Measurements from ENCODE around the gene NUDT22.

NUDT22 gene

GRCh38 chr11:64229744-64230170 lies 3.7 kb downstream of the NUDT22 start:
- no peak for DNase-seq

DNA sequence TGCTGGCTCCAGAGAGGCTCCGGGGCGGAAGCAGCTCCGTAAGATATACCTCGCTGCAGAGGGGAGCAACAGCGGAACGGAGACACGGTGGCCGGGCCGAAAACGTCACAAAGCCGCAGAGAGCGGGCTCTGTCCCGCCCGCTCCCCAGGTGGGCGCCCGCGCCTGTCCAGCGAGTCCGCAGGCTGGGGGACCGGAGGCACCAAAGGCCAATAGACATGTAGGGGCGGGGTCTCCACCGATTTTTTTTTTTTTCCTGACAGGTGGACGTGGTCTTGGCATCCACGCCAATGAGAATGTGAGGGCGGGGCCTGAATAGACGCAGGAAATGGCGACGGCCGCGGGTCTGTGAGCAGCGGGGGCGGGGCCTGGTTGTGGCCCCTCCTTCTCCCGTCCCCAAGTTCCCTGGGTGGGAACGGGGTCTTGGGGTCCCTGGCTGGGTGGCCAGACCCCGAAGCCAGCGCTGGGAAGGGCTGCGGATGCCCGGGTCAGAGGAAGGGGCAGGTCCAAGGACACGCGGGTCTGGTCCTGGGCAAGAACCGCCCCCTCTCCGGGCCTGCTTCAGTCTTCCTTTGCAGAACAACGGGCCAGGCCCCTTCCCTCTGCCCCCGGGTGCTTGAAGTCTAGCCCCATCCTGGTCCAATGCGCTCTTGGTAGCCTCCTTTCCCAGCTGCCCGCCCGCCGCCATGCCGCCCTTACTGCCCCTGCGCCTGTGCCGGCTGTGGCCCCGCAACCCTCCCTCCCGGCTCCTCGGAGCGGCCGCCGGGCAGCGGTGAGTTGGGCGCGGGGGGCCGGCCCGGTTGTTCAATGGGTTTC lies 4.3 kb downstream of the NUDT22 start, which contains the start of gene DNAJC4:
DNAJC4 (plus strand) TSS at position 378 of the 814 bp plus-strand sequence; CDS start at position 685, 307 bp downstream.
- DNase-seq = peak; percentile 96 to 99 (median 98)

DNA sequence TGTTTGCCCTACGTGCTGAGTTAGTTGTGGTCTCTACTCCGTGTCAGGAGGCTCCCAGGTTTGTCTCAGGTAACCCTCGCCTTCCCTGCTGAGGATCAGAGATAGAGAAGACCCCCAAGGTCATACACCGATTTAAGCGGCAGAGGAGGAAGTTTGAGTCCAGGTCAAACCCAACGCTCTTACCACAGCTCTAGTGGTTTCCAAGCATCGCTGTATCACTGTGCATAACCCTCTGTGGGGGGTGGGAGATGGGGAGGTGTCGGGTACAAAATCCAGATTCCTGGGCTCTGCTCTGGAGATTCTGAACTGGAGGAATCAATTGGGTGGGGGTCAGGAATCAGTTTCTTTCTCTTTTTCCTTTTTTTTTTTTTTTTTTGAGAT lies 4.9 kb downstream of the NUDT22 start:
- DNase-seq = no peak

GRCh38 chr11:64231546-64231945 lies 5.5 kb downstream of the NUDT22 start:
- DNase-seq = no peak

DNA sequence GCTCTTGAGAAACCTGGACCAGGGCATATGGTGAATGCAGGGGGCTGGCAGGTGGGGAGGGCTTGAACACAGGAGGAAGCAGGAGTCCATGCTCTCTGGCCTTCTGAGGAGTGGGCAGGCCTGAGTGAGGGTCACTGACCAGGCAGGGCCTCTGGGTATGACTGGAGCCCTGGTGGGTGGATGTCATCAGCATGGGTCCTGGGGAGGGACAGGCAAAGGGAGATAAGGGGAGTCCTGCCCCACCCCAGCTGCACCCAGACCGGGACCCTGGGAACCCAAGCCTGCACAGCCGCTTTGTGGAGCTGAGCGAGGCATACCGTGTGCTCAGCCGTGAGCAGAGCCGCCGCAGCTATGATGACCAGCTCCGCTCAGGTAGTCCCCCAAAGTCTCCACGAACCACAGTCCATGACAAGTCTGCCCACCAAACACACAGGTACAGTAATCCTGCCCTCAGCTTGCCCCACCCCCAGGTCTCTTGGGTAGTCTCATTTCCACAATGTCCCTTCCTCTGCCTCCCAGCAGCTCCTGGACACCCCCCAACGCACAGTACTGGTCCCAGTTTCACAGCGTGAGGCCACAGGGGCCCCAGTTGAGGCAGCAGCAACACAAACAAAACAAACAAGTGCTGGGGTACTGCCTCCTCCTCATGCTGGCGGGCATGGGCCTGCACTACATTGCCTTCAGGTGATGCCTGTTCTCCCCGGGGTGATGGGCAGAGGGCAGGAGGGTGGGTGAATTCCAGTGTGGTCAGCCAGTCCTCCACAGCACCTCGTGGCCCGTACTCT lies 6.3 kb downstream of the NUDT22 start:
- no peak for DNase-seq

- no peak for DNase-seq
Measured at GRCh38 chr11:64232967-64233315, 6.9 kb downstream of the NUDT22 start.

- DNase-seq = peak; percentile 49 to 78 (median 76)
Measured at GRCh38 chr11:64233913-64234586, 8.0 kb downstream of the NUDT22 start, which contains the start of gene VEGFB. Gene VEGFB (plus strand): TSS chr11:64234584. CDS start chr11:64234834, 250 bp downstream.

DNA sequence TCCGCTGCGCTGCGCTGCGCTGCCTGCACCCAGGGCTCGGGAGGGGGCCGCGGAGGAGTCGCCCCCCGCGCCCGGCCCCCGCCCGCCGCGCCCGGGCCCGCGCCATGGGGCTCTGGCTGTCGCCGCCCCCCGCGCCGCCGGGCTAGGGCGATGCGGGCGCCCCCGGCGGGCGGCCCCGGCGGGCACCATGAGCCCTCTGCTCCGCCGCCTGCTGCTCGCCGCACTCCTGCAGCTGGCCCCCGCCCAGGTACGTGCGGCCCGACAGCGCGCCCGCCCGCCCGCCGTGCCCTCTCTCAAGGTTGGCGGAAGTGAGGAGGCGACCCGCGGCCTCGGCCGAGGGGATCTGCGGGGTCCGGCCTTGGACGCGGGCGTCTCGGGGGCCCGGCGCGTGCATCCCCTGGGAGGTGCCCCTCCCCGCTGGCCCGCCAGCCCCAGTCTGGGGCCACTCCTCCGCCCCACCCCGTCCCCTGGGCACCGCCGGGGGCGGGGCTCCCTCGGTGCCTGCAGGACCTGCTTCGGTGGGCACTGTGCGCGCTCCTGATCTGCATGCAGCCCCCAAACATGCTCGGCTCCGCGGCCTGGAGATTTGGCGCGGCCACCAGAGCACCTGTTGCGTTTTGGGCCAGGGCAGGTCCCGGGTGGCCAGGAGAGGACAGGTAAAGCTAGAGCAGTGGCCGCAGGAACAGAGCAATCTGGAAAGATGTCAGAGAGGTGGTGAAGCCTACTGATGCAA lies 8.7 kb downstream of the NUDT22 start:
- peak; percentile 33 to 68 (median 66) for DNase-seq

- DNase-seq = peak in 1 of 3 experiments; percentile 26
Measured at GRCh38 chr11:64235437-64236161, 9.5 kb downstream of the NUDT22 start.

GRCh38 chr11:64237484-64237951 lies 11.4 kb downstream of the NUDT22 start:
- DNase-seq = peak in 2 of 3 experiments; percentile 91 to 95

DNA sequence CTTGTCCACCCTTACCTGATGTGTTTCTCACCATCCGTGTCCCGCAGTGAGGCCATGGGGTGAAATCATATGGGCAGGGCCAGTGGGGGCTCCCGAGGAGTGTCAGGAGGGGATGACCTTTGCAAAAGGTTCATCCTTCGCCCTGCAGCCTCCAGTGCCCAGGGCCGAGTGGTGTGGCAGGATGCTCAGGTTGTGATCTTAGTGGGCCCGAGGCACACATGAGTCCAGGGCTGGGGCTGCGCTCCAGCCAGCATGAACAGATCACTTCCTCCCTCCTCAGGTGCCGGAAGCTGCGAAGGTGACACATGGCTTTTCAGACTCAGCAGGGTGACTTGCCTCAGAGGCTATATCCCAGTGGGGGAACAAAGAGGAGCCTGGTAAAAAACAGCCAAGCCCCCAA lies 12.0 kb downstream of the NUDT22 start:
- DNase-seq = peak in 2 of 3 experiments; percentile 64 to 77

DNA sequence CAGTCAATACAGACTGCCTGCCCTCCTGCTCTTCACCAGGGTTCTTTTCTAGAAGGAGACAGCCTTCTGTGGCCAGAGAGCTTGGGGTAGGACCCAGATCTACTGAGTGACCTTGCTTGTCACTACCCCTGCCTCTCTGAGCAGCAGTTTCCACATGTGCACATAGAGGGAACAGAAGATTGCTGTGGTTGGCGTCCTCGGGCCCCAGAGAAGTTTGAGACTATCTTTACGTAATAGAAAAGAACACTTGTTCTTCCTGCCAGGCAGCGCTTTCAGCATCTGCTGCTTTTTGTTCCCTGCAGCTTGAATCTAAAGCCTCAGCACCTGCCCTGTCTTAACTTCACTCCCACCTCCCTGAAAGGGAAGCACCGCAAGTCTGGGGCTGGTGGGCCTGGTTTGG lies 12.9 kb downstream of the NUDT22 start:
- DNase-seq = no peak

- DNase-seq = no peak
Measured at GRCh38 chr11:64239662-64240434, 13.8 kb downstream of the NUDT22 start.

DNA sequence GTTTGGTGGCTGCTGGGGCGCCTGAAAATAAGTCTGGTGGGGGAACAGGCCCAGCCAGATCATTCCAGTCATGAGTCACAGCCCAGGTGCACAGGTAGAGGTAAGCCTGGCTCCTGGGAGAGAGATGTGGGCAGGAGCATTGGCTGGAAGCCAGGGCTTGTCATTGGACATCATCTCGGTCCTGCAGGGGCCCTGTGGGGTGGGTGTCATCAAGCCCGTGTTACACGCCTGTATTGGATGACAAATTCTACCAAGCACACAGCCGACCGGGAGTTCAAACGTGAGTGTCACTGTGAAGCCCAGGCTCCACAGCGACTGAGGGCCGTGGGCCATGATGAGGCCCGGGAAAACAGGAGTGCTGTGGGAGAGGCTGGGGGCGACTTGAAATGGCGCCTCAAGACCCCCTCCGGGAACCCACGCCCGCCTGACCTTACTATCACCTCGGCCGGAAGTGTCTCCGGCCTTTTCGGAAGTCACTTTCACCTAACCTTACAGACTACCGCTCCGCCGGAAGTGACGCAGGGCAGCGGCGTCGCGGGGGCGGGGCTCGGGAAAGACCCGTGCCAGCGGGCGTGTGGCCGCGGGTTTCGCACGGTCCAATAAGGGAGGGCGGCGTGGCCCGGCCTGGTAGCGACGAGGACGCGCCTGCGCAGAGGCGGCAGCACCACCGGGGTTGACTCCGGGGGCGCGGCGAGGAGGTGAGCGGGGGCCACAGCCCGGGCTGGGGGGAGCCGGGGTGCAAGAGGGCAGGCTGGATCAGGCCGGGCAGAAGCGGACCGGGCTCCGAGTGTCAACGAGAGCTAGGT lies 14.6 kb downstream of the NUDT22 start, which contains the start of gene FKBP2:
FKBP2 (plus strand) TSS at position 661 of the 806 bp plus-strand sequence. CDS start 1,293 bp downstream, outside the sequence.
- DNase-seq = peak; percentile 96 to 99 (median 99)

GRCh38 chr11:64241241-64241490 lies 15.1 kb downstream of the NUDT22 start:
- peak; percentile 97 to 99 (median 98) for DNase-seq

GRCh38 chr11:64241491-64242374 lies 15.7 kb downstream of the NUDT22 start:
- DNase-seq = peak; percentile 9 to 55 (median 36)

DNA sequence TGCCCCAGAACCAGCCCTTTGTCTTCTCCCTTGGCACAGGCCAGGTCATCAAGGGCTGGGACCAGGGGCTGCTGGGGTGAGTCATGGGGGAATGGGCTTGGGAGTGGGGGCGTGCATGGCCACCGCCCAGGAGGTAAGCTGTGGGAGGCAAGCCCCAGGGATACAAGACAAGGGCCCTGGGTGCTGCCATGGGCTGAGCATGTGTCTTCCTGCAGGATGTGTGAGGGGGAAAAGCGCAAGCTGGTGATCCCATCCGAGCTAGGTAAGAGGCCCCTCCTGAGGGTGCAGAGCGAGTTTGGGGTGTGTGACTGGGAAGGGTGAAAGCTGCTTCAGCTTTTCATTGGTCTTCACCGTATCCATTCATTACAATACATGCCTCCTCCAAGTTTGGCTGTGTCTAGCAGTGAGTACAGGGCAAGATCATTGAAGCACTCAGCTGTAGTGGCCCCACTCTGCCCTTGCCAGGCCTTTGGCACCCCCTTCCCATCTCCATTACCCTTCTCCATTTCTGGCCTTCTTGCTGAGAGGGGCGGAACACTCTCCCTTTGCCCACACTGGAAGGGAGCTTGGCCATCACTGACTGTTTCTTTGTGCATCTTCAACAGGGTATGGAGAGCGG lies 17.3 kb downstream of the NUDT22 start:
- no peak for DNase-seq

- no peak for DNase-seq
Measured at GRCh38 chr11:64244107-64244506, 18.0 kb downstream of the NUDT22 start.
